ENCODE results near the gene UNCX. TPM values are rescaled to one million over a fixed set of nuclear protein-coding genes. Genes with fewer than 3 reads are reported as not detected.
"Not testable (repeated sequence)": the region's sequence is repeated elsewhere in the genome, so short reads cannot be mapped to it uniquely, and the experiment has no call there.

UNCX gene
- total RNA-seq, 2 experiments from 2014 or later = not detected

DNA sequence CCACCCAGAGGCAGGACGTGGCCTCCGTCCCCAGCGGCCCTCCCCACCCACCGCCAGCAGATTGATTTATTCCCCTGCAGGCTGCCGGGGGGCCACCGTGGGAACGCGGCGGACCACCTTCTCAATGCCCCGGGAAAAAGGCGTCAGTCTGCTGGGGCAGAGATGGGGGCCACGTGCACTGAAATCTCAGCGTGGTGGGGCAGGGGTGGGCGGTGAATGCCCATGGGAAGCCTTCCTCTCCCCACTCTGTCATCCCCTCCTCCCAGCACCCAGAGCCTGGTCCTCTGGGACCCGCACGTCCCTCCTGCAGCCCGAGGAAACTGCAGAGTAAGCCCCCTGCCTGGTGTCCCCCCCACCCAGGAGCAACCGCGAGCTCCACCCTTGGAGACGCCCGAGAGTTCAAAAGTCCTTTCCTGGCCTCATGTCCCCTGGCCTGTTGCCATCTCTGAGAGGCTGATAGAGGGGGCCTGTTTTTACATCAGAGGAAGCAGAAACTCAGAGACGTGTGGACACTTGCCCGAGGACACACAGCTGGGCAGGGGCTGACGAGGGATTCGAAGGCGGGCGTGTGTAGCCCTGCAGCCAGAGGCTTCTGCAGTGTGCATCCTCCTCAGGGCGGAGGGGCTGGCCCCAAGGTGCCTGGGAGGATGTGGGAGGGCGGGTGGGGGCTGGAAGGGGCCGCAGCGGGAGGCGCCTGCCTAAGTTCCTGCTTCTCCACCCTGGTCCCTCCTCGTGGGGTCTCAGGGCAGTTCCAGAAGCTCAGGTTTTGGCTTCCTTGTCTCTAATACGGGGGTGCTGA, 21.8 kb downstream of the UNCX start:
- Mint-ChIP-seq H3K9me3 (no peaks in the 10 kb centered on the region), H3K27me3 (peaks cover 28% of the 10 kb centered on the region), H3K4me1 (no peaks in the 10 kb centered on the region), H3K4me3 (no peak overlapping the region), H3K27ac (no peak overlapping the region), H3K36me3 (ENCODE audit: low read depth) (no peaks in the 10 kb centered on the region)
- DNase-seq = no peak
- ChIA-PET POLR2A (no interaction called here), CTCF (interaction anchor here (1.8 kb wide), 1 partner anchor 14 kb away, joined by 3 read pairs; no protein-coding TSS in a partner anchor)

GRCh38 chr7:1255080-1255816, 22.6 kb downstream of the UNCX start:
- ChIA-PET POLR2A (no interaction called here), CTCF (no interaction called here)
- Mint-ChIP-seq H3K9me3 (no peaks in the 10 kb centered on the region), H3K27ac (no peak overlapping the region), H3K27me3 (peaks cover 23% of the 10 kb centered on the region), H3K4me1 (no peaks in the 10 kb centered on the region), H3K4me3 (no peak overlapping the region), H3K36me3 (ENCODE audit: low read depth) (no peaks in the 10 kb centered on the region)
- no peak for DNase-seq

GRCh38 chr7:1255817-1256340, 23.2 kb downstream of the UNCX start:
- Mint-ChIP-seq H3K4me3 (no peak overlapping the region), H3K27me3 (peaks cover 19% of the 10 kb centered on the region), H3K4me1 (no peaks in the 10 kb centered on the region), H3K27ac (no peak overlapping the region), H3K36me3 (ENCODE audit: low read depth) (no peaks in the 10 kb centered on the region), H3K9me3 (no peaks in the 10 kb centered on the region)
- CTCF ChIA-PET = interaction anchor here (1.5 kb wide), 1 partner anchor 177 kb away, joined by 3 read pairs; no protein-coding TSS in a partner anchor
- POLR2A ChIA-PET = no interaction called here
- DNase-seq = no peak

DNA sequence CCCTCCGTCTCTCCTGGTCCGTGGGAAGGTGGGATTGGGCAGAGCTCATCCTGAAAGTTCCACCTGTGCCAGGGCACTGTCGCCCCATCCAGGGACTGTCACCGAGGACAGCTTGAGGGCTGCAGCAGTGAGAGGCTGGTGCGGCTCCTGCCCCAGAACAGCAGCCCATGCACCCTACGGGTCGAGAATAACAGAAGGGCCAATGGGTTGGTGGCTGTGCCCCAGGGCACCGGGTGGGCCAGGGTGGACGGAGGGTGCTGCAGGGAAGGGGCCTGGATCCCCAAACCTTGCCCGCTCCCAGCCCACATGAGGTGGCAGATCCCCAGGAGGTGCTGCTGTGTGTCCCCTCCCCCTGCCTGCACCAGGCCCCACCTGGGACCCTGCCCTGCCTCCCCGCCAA, 23.9 kb downstream of the UNCX start:
- no peak for DNase-seq
- Mint-ChIP-seq H3K4me3 (no peak overlapping the region), H3K4me1 (no peaks in the 10 kb centered on the region), H3K36me3 (ENCODE audit: low read depth) (no peaks in the 10 kb centered on the region), H3K27ac (no peak overlapping the region), H3K27me3 (peaks cover 13% of the 10 kb centered on the region), H3K9me3 (no peaks in the 10 kb centered on the region)
- ChIA-PET POLR2A (no interaction called here), CTCF (interaction anchor here (1.5 kb wide), 1 partner anchor 176 kb away, joined by 3 read pairs; no protein-coding TSS in a partner anchor)

DNA sequence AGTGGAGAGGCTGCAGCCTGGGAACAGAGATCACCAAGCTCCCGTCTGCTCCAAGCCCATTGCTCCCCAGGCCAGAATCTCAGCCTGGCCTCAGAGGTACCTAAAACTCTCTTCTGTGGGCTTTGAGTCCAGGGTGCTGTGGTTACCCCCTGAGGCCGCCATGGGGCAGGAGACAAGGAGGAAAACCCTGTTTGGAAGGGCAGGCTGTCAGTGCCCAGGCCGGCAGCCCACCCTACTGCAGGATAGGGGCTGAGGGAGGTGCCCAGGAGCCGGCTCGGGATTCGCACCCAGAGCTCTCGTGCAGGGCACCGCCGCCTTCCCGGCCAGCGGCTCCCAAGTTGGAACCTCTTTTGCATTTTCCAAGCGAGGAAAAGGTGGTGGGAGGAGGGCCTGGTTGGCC, 24.5 kb downstream of the UNCX start:
- peaks cover 13% of the 10 kb centered on the region for H3K27me3 Mint-ChIP-seq
- CTCF ChIA-PET = interaction anchor here (1.5 kb wide), 1 partner anchor 175 kb away, joined by 3 read pairs; no protein-coding TSS in a partner anchor
- DNase-seq = no peak
- H3K36me3 Mint-ChIP-seq (ENCODE audit: low read depth) = no peaks in the 10 kb centered on the region
- POLR2A ChIA-PET = no interaction called here
- H3K4me1 Mint-ChIP-seq = no peaks in the 10 kb centered on the region
- H3K9me3 Mint-ChIP-seq = no peaks in the 10 kb centered on the region
- H3K4me3 Mint-ChIP-seq = no peak overlapping the region
- no peak overlapping the region for H3K27ac Mint-ChIP-seq

GRCh38 chr7:1257863-1258262, 25.2 kb downstream of the UNCX start:
- ChIA-PET POLR2A (no interaction called here), CTCF (no interaction called here)
- peaks cover 13% of the 10 kb centered on the region for H3K27me3 Mint-ChIP-seq
- H3K9me3 Mint-ChIP-seq = no peaks in the 10 kb centered on the region
- H3K4me1 Mint-ChIP-seq = no peaks in the 10 kb centered on the region
- H3K36me3 Mint-ChIP-seq (ENCODE audit: low read depth) = no peaks in the 10 kb centered on the region
- no peak for DNase-seq
- no peak overlapping the region for H3K27ac Mint-ChIP-seq
- H3K4me3 Mint-ChIP-seq = no peak overlapping the region

GRCh38 chr7:1259621-1260243, 27.1 kb downstream of the UNCX start:
- CTCF ChIA-PET = no interaction called here
- Mint-ChIP-seq H3K4me1 (no peaks in the 10 kb centered on the region), H3K36me3 (ENCODE audit: low read depth) (no peaks in the 10 kb centered on the region), H3K27me3 (peaks cover 5% of the 10 kb centered on the region), H3K27ac (no peak overlapping the region), H3K4me3 (no peak overlapping the region), H3K9me3 (no peaks in the 10 kb centered on the region)
- DNase-seq = no peak
- POLR2A ChIA-PET = no interaction called here

GRCh38 chr7:1260244-1260635, 27.6 kb downstream of the UNCX start:
- Mint-ChIP-seq H3K4me3 (no peak overlapping the region), H3K36me3 (ENCODE audit: low read depth) (no peaks in the 10 kb centered on the region), H3K4me1 (no peaks in the 10 kb centered on the region), H3K27ac (no peak overlapping the region), H3K9me3 (no peaks in the 10 kb centered on the region), H3K27me3 (peaks cover 5% of the 10 kb centered on the region)
- ChIA-PET POLR2A (no interaction called here), CTCF (no interaction called here)
- DNase-seq = no peak

GRCh38 chr7:1261036-1261435, 28.4 kb downstream of the UNCX start:
- CTCF ChIA-PET; H3K4me3 Mint-ChIP-seq; H3K9me3 Mint-ChIP-seq; DNase-seq; H3K36me3 Mint-ChIP-seq (ENCODE audit: low read depth); POLR2A ChIA-PET; H3K4me1 Mint-ChIP-seq; H3K27ac Mint-ChIP-seq; H3K27me3 Mint-ChIP-seq: not testable (repeated sequence)

- Mint-ChIP-seq H3K9me3 (no peaks in the 10 kb centered on the region), H3K36me3 (ENCODE audit: low read depth) (no peaks in the 10 kb centered on the region), H3K27me3 (peaks cover 8% of the 10 kb centered on the region), H3K4me1 (no peaks in the 10 kb centered on the region), H3K27ac (no peak overlapping the region), H3K4me3 (no peak overlapping the region)
- no peak for DNase-seq
- POLR2A ChIA-PET = no interaction called here
- CTCF ChIA-PET = interaction anchor here (0.7 kb wide), 1 partner anchor 17 kb away, joined by 3 read pairs; no protein-coding TSS in a partner anchor
These were observed 29.8 kb downstream of the UNCX start for GRCh38 chr7:1262441-1262840.

DNA sequence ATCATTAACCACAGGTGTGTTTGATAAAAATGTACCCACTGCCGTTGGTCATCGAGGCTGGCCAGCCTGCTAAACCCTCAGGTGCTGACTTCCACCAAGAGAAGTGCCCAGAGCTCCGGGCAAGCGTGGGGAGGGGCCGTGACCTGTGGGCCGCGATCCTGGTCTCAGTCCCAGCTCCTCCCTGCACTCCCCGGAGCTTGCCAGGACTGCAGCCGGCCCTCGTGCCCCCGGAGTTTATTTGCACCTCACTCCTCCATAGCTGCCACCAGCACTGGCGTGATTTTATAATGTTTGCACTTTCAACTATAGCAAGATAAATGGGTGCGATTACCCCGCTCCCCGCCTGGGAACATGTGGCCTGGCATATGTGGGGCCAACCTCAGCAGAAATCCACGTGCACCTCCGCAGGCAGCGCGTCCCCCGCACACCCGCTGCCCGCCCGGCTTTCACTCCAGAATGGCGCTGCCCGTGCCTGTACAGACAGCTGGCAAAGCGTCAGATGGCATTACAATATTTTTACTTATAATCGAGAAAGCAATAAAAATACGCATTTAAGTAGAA, 30.8 kb downstream of the UNCX start:
- Mint-ChIP-seq H3K27ac (no peak overlapping the region), H3K36me3 (ENCODE audit: low read depth) (no peaks in the 10 kb centered on the region), H3K4me1 (no peaks in the 10 kb centered on the region), H3K27me3 (peaks cover 8% of the 10 kb centered on the region), H3K4me3 (no peak overlapping the region), H3K9me3 (no peaks in the 10 kb centered on the region)
- CTCF ChIA-PET = no interaction called here
- no peak for DNase-seq
- POLR2A ChIA-PET = no interaction called here

DNA sequence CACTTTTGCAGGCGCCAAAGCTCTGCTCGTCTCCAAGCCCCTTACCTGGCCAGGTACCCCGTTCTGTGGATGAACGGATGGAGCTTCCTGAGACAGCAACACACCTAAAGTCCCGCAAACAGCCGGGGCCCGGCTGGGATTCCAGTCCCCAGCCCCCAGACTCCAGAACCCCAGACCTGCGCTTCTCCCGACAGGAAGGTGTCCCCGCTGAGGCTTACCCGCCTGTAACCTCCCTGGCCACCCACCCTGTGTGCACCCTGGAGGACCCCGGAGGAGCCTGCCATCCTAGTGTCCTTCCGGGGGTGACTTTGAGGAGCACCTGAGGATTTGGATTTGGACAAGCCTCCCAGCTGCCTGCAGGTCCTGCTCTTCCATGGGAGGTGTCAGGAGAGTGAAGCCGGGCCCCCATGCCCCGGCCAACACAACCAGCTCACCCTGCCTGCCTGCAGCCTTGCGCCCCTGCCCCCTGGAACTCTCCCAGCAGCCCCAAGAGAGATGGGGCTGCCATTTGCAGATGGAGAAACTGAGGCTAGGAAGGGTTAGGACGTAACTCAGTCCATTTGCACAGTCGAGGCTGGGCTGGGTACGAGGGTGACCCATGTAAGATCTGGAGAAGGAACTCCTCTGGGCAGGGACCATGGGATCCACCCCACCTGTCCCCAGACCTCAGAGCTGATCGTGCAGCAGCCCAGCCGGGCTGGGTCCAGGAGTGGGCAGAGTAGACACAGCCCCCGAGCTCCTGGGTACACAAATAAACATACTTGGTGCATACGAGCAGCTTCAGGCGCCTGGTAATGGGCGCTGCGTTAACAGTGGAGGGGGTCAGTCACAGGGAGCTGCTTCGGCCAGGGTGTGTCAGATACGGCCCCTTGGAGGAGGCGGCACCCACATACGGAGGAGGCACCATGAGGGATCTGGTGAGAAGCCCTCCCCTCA, 31.9 kb downstream of the UNCX start:
- no peak overlapping the region for H3K27ac Mint-ChIP-seq
- ChIA-PET CTCF (no interaction called here), POLR2A (no interaction called here)
- H3K4me3 Mint-ChIP-seq = no peak overlapping the region
- H3K4me1 Mint-ChIP-seq = no peaks in the 10 kb centered on the region
- no peaks in the 10 kb centered on the region for H3K9me3 Mint-ChIP-seq
- peaks cover 8% of the 10 kb centered on the region for H3K27me3 Mint-ChIP-seq
- no peaks in the 10 kb centered on the region for H3K36me3 Mint-ChIP-seq (ENCODE audit: low read depth)
- no peak for DNase-seq

Data from activated CD4-positive, alpha-beta T cell treated with anti-CD3 and anti-CD28 coated beads, Interleukin-2, amount 10 ng/mL, durations not matched to agents 7 days and 5 days (primary cell).